Pancreas (tissue), 10 donors: ENCODE data around the gene ALAS1. TPM values are rescaled to one million over a fixed set of nuclear protein-coding genes. Genes with fewer than 3 reads are reported as not detected.
A peak's percentile ranks its signal among the peaks of the same experiment; 100 is the strongest.

Experiments used
- ATAC-seq, 4 donors: fragments of 200-7000 bp; cut with Tn5 transposase; one replicate each; pipeline versions ENCODE4 v1.8.0 to v1.9.1; 2020; ENCODE audit warnings: mild to moderate bottlenecking in 4 of 4, moderate library complexity in 4 of 4
- DNase-seq, 6 donors: peaks; one replicate each; pipeline ENCODE4 v3.0.0-alpha.2; 2020
- FAIRE-seq: peaks from 2 replicates; lab custom pipeline; 2012; peaks lifted over from hg19 to GRCh38; lab: Jason Lieb, UNC
- H3K27ac ChIP-seq, 4 donors: fragments of 200-600 bp; sonication (generic); 1 replicate in 3 of 4; 2 replicates in 1 of 4; pipeline versions ENCODE4 v1.5.0 to v1.8.0; 2020
- H3K27me3 ChIP-seq, 4 donors: fragments of 200-600 bp; one replicate each; pipeline ENCODE4 v1.8.0; 2021
- H3K36me3 ChIP-seq, 3 donors: fragments of 200-600 bp; sonication (generic) in 1 of 3; one replicate each; pipeline versions ENCODE4 v1.5.0 to v1.8.0; 2020 to 2021
- H3K4me1 ChIP-seq, 3 donors: fragments of 200-600 bp; one replicate each; pipeline ENCODE4 v1.8.0; 2021
- H3K4me3 ChIP-seq, 4 donors: fragments of 200-600 bp; sonication (generic) in 2 of 4; one replicate each; pipeline versions ENCODE4 v1.5.0 to v1.8.0; 2020 to 2021
- H3K9me3 ChIP-seq, 4 donors: fragments of 200-600 bp; one replicate each; pipeline ENCODE4 v1.8.0; 2021
- CTCF ChIP-seq, 4 donors: fragments of 200-600 bp; sonication (generic) in 3 of 4; IDR thresholded peaks; one replicate each; pipeline versions ENCODE4 v1.5.0 to v1.8.0; 2021; ENCODE audit warnings: antibody characterized with exemption in 4 of 4
- WGBS, 2 donors: extraction: QIAGEN DNeasy Blood & Tissue Kit; methylation state at CpG; one replicate each; pipeline ENCODE4 v1.1.7; 2013; 5-methylcytosine and 5-hydroxymethylcytosine counted together
- intact Hi-C, 3 donors: fragments of 100-400 bp; cut with DNase I; formaldehyde crosslinking; loops; one replicate each; pipeline versions ENCODE4 v1.11.1 to v1.14.2; 2022
- polyA plus RNA-seq, 2 donors: library from polyadenylated mRNA; stranded (reverse); fragments of 200-250 nt; gene quantifications; one replicate each; pipeline ENCODE4 v1.2.3, GENCODE V29; 2013
- total RNA-seq, 6 donors: library from RNA; stranded (reverse); fragmentation: NEBNext Ultra II Directional in 4 of 6; extraction: Animal tissue kit (Norgen Biotek cat#: 25700) in 4 of 6; gene quantifications; one replicate each; pipeline versions ENCODE4 v1.2.1 to v1.2.4, GENCODE V29; 2021 to 2023
- donor health status: healthy with polysubstance abuse.
- donor health status: DM: no; HTN: no; CAD: no; lungs with moderate emphysema.
- donor health status: DM: no; HTN: no; CAD: no.
- donor health status: control.
- donor health status: control.
- donor health status: Bipolar disorder and iron deficiency.
- donor health status: DM: yes; HTN: yes; CAD: no.
- donor health status: DM: no; HTN: no; CAD: no.
- donor health status: DM: no; HTN: no; CAD: no.
- donor health status: DM: yes; HTN: yes; CAD: no.

ALAS1 gene
- total and polyA plus RNA-seq, 8 donors = 8.4 to 21.7 (median 12.9) TPM

GRCh38 chr3:52218454-52218853 lies 20.5 kb downstream of the ALAS1 start:
- FAIRE-seq (no peak), ATAC-seq (no peak), DNase-seq (peak in 3 of 6 donors; percentile 19 to 43 (median 33))
- TF ChIP-seq CTCF (IDR thresholded peaks at IDR 0.05) = no peak
- H3K4me3 ChIP-seq = no peak overlapping the region
- intact Hi-C loops = no loop called here
- 86 to 87% methylated on average over 12 of the region's 12 CpGs for WGBS, 2 donors
- H3K36me3 ChIP-seq = peaks cover 0 to 15% (median 5%) of the 10 kb centered on the region in 3 donors
- H3K4me1 ChIP-seq = peaks cover 13 to 16% (median 15%) of the 10 kb centered on the region in 3 donors
- no peaks in the 10 kb centered on the region for H3K27me3 ChIP-seq
- H3K9me3 ChIP-seq = no peaks in the 10 kb centered on the region
- peak overlapping the region in 2 of 4 donors; percentile 52 to 82 for H3K27ac ChIP-seq

- H3K4me1 ChIP-seq = peaks cover 13 to 16% (median 15%) of the 10 kb centered on the region in 3 donors
Observed at GRCh38 chr3:52218937-52219650, 21.1 kb downstream of the ALAS1 start.

GRCh38 chr3:52220380-52221026 lies 22.5 kb downstream of the ALAS1 start:
- FAIRE-seq = no peak
- H3K27ac ChIP-seq = no peak overlapping the region
- 31 to 33% methylated on average over 9 of the region's 9 CpGs for whole genome bisulfite sequencing, 2 donors

More at GRCh38 chr3:52218937-52219650, 21.1 kb downstream of the ALAS1 start:
- Histone ChIP-seq H3K9me3 (no peaks in the 10 kb centered on the region), H3K27me3 (no peaks in the 10 kb centered on the region), H3K36me3 (peaks cover 0 to 8% (median 5%) of the 10 kb centered on the region in 3 donors), H3K4me3 (no peak overlapping the region), H3K27ac (peak overlapping the region in 2 of 4 donors; percentile 41 to 52)
- FAIRE-seq (no peak), DNase-seq (peak in 1 of 6 donors; percentile 54), ATAC-seq (no peak)
- WGBS, 2 donors = 61 to 66% methylated on average over 6 of the region's 6 CpGs
- intact Hi-C loops = no loop called here
- no peak for TF ChIP-seq CTCF (IDR thresholded peaks at IDR 0.05)

GRCh38 chr3:52221141-52221562 lies 23.2 kb downstream of the ALAS1 start:
- DNase-seq = peak in 2 of 6 donors; percentile 43 to 73
- intact Hi-C loops = loop anchor here in 2 of 3 donors (5.0 to 10.0 kb wide), 3 partner anchors 54 to 121 kb away; partner anchors contain the start of gene WDR82 (in 1 of the 2)
- no peak for FAIRE-seq
- no peak for TF ChIP-seq CTCF (IDR thresholded peaks at IDR 0.05)
- WGBS, 2 donors = 89 to 90% methylated on average over 27 of the region's 27 CpGs
- Histone ChIP-seq H3K4me1 (peaks cover 13 to 16% (median 14%) of the 10 kb centered on the region in 3 donors), H3K27ac (no peak overlapping the region), H3K9me3 (no peaks in the 10 kb centered on the region), H3K36me3 (no peaks in the 10 kb centered on the region), H3K4me3 (no peak overlapping the region), H3K27me3 (no peaks in the 10 kb centered on the region)
- ATAC-seq = no peak

More at GRCh38 chr3:52220380-52221026, 22.5 kb downstream of the ALAS1 start:
- H3K27me3 ChIP-seq = no peaks in the 10 kb centered on the region
- DNase-seq = peak; percentile 67 to 95 (median 85)
- peak; percentile 80 to 95 (median 85) for TF ChIP-seq CTCF (IDR thresholded peaks at IDR 0.05)
- peak; percentile 33 to 74 (median 72) for ATAC-seq
- intact Hi-C loops = loop anchor here in 2 of 3 donors (5.0 to 10.0 kb wide), 3 partner anchors 54 to 122 kb away; partner anchors contain the start of gene WDR82 (in 1 of the 2)
- H3K36me3 ChIP-seq = no peaks in the 10 kb centered on the region
- no peak overlapping the region for H3K4me3 ChIP-seq
- no peaks in the 10 kb centered on the region for H3K9me3 ChIP-seq
- H3K4me1 ChIP-seq = peaks cover 13 to 16% (median 15%) of the 10 kb centered on the region in 3 donors
